Keratinocyte (primary cell): Measurements from ENCODE around the gene DRICH1.

Experiments used
- CTCF ChIP-seq, 3 experiments: IDR thresholded peaks in 1 of 3; conservative IDR thresholded peaks in 1 of 3; optimal IDR thresholded peaks in 1 of 3; 2 replicates in 2 of 3; 3 replicates in 1 of 3; pipeline versions ENCODE3 to v1.5.1; 2011; ENCODE audit warnings: low read length in 3 of 3, mild to moderate bottlenecking in 3 of 3, moderate library complexity in 2 of 3, control low read depth in 1 of 3, inconsistent platforms in 1 of 3; ENCODE audit not compliant: insufficient read depth in 2 of 3; ENCODE audit errors: extremely low read depth in 1 of 3
- EZH2 ChIP-seq: IDR thresholded peaks from one replicate; pipeline ENCODE4 v1.6.1; 2012; ENCODE audit warnings: inconsistent platforms, mild to moderate bottlenecking, low read length, moderate library complexity

- no peak for TF ChIP-seq CTCF (optimal IDR thresholded peaks at IDR 0.05 in 1 of 3, IDR thresholded peaks at IDR 0.05 in 1 of 3, conservative IDR thresholded peaks at IDR 0.05 in 1 of 3; ENCODE audit: extremely low read depth in 1 of 3, insufficient read depth in 2 of 3, low read length in 3 of 3)
- TF ChIP-seq EZH2, result peak; percentile 74
Measured at GRCh38 chr22:23566705-23567475, 65.2 kb downstream of the DRICH1 start.
